Colonic mucosa (tissue), 4 donors: ENCODE measurements around the gene TMEM231. TPM values are rescaled to one million over a fixed set of nuclear protein-coding genes. Genes with fewer than 3 reads are reported as not detected.
A peak's percentile ranks its signal among the peaks of the same experiment; 100 is the strongest.

ENCODE experiments used
- DNase-seq: peaks from one replicate; pipeline ENCODE4 v3.0.0-alpha.2; 2020
- H3K27ac ChIP-seq: fragments of 200-600 bp; one replicate; pipeline ENCODE4 v1.8.0; 2021
- H3K27me3 ChIP-seq: fragments of 200-600 bp; one replicate; pipeline ENCODE4 v1.8.0; 2021
- H3K36me3 ChIP-seq: fragments of 200-600 bp; one replicate; pipeline ENCODE4 v1.8.0; 2021
- H3K4me1 ChIP-seq: fragments of 200-600 bp; one replicate; pipeline ENCODE4 v1.8.0; 2021; ENCODE audit warnings: mild to moderate bottlenecking
- H3K4me3 ChIP-seq: fragments of 200-600 bp; one replicate; pipeline ENCODE4 v1.8.0; 2021
- H3K9ac ChIP-seq, 2 donors: one replicate each; pipeline ENCODE4 v1.7.0; 2013; ENCODE audit warnings: control low read depth in 2 of 2, low read depth in 2 of 2, low read length in 2 of 2
- H3K9me3 ChIP-seq: fragments of 200-600 bp; one replicate; pipeline ENCODE4 v1.8.0; 2021
- intact Hi-C: fragments of 100-400 bp; cut with DNase I; formaldehyde crosslinking; loops from one replicate; pipeline ENCODE4 v1.14.1; 2022
- total RNA-seq, 2 donors: library from RNA; stranded (reverse); fragmentation: NEBNext Ultra II Directional in 1 of 2; extraction: Animal tissue kit (Norgen Biotek cat#: 25700) in 1 of 2; gene quantifications; one replicate each; pipeline ENCODE4 v1.2.1, GENCODE V29; 2021
- TF ChIP-seq, protein P1 (sequence below): fragments of 200-600 bp; IDR thresholded peaks from one replicate; pipeline ENCODE4 v1.8.0; 2022; ENCODE audit warnings: antibody characterized with exemption, mild to moderate bottlenecking
- donor health status: healthy.
- donor health status: DM: no; HTN: no; CAD: no.
- donor health status: DM: no; HTN: no; CAD: no.

TMEM231 gene
- total RNA-seq, 2 donors from 2014 or later = 4.7 to 6.3 TPM

DNA sequence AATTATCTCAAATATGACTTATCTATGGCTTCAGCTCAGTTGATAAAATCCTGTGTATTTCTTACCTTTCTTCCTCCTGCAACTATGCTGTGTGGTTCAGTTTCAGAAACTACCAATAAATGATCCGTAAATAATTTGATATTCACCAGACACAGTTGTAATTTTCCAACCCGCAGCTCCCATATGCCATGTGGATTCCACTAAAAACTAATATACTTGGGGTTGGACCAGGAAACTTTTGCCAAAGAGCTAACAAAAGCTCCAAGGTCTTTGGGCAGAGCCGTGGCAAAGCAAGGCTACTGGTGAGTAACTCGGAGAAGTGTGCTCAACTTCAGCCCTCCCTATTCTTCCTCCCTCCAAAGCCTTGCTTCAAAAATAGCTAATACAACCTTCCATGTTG, 58.5 kb downstream of the TMEM231 start:
- no peak overlapping the region for H3K4me3 ChIP-seq
- H3K36me3 ChIP-seq = no peaks in the 10 kb centered on the region
- intact Hi-C loops = no loop called here
- peaks cover 6% of the 10 kb centered on the region for H3K4me1 ChIP-seq
- H3K27ac ChIP-seq = no peak overlapping the region
- no peak for DNase-seq
- TF ChIP-seq, protein P1, sequence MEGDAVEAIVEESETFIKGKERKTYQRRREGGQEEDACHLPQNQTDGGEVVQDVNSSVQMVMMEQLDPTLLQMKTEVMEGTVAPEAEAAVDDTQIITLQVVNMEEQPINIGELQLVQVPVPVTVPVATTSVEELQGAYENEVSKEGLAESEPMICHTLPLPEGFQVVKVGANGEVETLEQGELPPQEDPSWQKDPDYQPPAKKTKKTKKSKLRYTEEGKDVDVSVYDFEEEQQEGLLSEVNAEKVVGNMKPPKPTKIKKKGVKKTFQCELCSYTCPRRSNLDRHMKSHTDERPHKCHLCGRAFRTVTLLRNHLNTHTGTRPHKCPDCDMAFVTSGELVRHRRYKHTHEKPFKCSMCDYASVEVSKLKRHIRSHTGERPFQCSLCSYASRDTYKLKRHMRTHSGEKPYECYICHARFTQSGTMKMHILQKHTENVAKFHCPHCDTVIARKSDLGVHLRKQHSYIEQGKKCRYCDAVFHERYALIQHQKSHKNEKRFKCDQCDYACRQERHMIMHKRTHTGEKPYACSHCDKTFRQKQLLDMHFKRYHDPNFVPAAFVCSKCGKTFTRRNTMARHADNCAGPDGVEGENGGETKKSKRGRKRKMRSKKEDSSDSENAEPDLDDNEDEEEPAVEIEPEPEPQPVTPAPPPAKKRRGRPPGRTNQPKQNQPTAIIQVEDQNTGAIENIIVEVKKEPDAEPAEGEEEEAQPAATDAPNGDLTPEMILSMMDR = no peak
- peaks cover 8% of the 10 kb centered on the region for H3K27me3 ChIP-seq
- no peaks in the 10 kb centered on the region for H3K9me3 ChIP-seq
- H3K9ac ChIP-seq = no peak overlapping the region

DNA sequence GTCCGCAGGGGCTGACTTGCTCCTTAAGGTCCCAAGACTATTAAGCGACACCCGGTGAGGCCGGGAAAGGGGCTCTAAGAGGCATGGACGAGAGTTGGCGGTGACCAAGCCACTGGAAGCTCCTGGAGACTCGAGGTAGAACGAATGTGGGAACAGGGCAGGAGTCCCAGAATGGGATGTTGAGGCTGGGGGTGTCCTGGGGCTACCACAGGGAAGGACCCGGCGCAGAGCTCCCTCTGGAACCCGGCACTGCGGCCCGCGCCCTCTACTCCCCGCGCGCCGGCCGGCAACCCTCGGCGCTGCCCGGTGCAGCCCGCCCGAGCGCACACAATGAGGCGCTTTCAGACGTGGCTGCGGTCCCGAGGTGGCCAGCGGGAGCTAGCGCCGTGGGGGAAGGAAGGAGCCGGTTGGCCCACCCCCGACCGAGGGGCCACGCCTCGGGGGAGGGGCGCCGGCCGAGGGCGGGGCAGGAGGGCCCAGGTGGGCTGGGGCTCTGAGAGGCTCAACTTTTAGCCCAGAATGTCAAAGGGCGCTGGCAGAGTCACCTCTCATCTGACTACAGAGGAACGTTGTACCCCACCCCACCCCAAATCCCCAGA, 60.9 kb downstream of the TMEM231 start, which contains the start of gene CHST6:
Gene CHST6, minus strand, starts transcription at position 366 of the 599 bp plus-strand sequence. CDS start 15,613 bp downstream, outside the sequence.
- Histone ChIP-seq H3K9me3 (no peaks in the 10 kb centered on the region), H3K27ac (no peak within 1 kb of the TSS), H3K9ac (peak within 1 kb of the TSS; percentile 43 to 46), H3K4me1 (peaks cover 6% of the 10 kb centered on the region), H3K4me3 (peak within 1 kb of the TSS; percentile 22), H3K36me3 (no peaks in the 10 kb centered on the region), H3K27me3 (peaks cover 8% of the 10 kb centered on the region)
- TF ChIP-seq, protein P1 = no peak
- intact Hi-C loops = no loop called here
- DNase-seq = peak; percentile 43

DNA sequence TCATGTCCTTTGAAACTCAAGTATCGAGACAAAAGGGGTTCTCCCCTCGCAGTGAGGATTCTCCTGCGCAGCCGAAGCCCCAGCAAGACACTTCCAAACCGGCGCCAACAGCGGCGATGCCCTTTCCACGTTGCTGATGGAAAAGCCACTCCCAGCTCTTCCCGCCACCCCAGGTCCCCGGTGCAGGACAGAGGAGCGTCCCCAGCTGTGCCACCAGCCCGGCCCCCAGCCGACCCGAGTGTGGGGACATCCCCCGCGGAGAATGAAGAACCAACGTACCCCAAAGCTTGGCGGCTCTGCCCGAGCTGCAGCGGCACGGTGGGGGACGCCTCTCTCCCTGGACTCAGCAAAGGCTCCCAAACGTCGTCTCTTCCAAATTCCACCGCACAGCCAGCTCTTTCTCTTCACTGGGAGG, 61.4 kb downstream of the TMEM231 start:
- H3K36me3 ChIP-seq = no peaks in the 10 kb centered on the region
- H3K27ac ChIP-seq = no peak overlapping the region
- TF ChIP-seq, protein P1 = no peak
- peaks cover 6% of the 10 kb centered on the region for H3K4me1 ChIP-seq
- H3K9ac ChIP-seq = peak overlapping the region; percentile 43 to 46
- H3K9me3 ChIP-seq = no peaks in the 10 kb centered on the region
- intact Hi-C loops = no loop called here
- no peak for DNase-seq
- peaks cover 8% of the 10 kb centered on the region for H3K27me3 ChIP-seq
- H3K4me3 ChIP-seq = peak overlapping the region; percentile 22

DNA sequence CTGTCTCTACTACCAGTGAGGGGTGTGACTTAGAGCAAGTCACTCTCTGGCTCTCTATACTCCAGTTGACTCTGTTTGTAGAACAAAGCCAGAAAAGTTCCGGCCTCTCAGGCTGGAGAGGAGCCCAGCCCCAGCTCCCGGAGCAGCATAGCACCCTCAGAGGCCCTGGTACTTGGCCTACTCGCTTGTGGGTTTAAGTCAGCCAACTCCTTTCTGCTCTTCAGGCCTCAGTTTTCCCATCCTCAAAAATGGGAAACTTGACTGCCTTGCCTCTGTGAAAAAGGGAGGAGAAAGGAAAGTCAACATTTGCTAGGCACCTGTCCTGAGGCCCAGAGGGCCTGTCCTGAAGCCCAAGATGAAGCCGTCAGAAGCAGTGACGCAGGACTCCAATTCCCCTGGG, 61.9 kb downstream of the TMEM231 start:
- peaks cover 8% of the 10 kb centered on the region for H3K27me3 ChIP-seq
- no peaks in the 10 kb centered on the region for H3K36me3 ChIP-seq
- H3K4me1 ChIP-seq = peaks cover 6% of the 10 kb centered on the region
- H3K9ac ChIP-seq = no peak overlapping the region
- intact Hi-C loops = no loop called here
- TF ChIP-seq, protein P1 = no peak
- H3K27ac ChIP-seq = no peak overlapping the region
- no peak overlapping the region for H3K4me3 ChIP-seq
- H3K9me3 ChIP-seq = no peaks in the 10 kb centered on the region
- no peak for DNase-seq

DNA sequence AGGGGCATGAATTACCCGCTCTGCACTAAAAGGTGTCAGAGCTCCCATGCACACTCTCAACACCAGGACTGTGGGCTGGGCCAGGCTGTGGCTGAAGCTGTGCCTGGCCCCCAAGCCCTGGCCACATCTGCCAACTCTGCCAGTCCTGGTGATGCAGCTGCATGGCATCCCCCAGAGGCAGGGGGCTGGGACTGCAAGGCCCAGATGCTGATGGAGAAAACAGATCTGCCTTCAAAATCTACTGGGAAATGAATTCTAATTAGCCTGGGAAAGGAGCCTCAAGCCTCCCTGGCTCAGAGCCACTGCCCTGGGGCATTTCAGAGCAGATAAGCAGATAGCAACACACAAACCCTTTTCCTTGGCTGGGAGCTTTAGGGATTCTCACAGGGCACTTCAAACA, 64.2 kb downstream of the TMEM231 start:
- DNase-seq = no peak
- Histone ChIP-seq H3K9me3 (no peaks in the 10 kb centered on the region), H3K27ac (no peak overlapping the region), H3K9ac (no peak overlapping the region), H3K4me3 (no peak overlapping the region), H3K4me1 (peaks cover 12% of the 10 kb centered on the region), H3K36me3 (no peaks in the 10 kb centered on the region), H3K27me3 (peaks cover 8% of the 10 kb centered on the region)
- intact Hi-C loops = no loop called here
- TF ChIP-seq, protein P1 = no peak
